Stomach (tissue), 9 donors: ENCODE measurements around the gene SKI. TPM values are rescaled to one million over a fixed set of nuclear protein-coding genes. Genes with fewer than 3 reads are reported as not detected.

Experiments used
- DNase-seq, 2 donors: peaks; one replicate each; pipeline versions ENCODE4 v3.0.0 to v3.0.0-alpha.2; 2013 to 2019
- H3K27ac ChIP-seq, 5 donors: fragments of 200-600 bp in 4 of 5; sonication (generic) in 4 of 5; one replicate each; pipeline ENCODE4 v1.5.1; 2013 to 2019; ENCODE audit warnings: mild to moderate bottlenecking in 1 of 5, moderate library complexity in 1 of 5
- H3K27me3 ChIP-seq, 3 donors: fragments of 200-600 bp; sonication (generic); one replicate each; pipeline ENCODE4 v1.5.1; 2017 to 2019; ENCODE audit warnings: mixed run types in 1 of 3
- H3K36me3 ChIP-seq, 4 donors: fragments of 200-600 bp; sonication (generic); 1 replicate in 3 of 4; 2 replicates in 1 of 4; pipeline ENCODE4 v1.5.1; 2016 to 2019
- H3K4me1 ChIP-seq, 4 donors: fragments of 200-600 bp; sonication (generic); one replicate each; pipeline ENCODE4 v1.5.1; 2016 to 2019
- H3K4me3 ChIP-seq, 4 donors: fragments of 200-600 bp; sonication (generic) in 3 of 4; one replicate each; pipeline ENCODE4 v1.5.1; 2016 to 2019; ENCODE audit warnings: mild to moderate bottlenecking in 1 of 4
- H3K9me3 ChIP-seq, 4 donors: fragments of 200-600 bp; sonication (generic); one replicate each; pipeline ENCODE4 v1.5.1; 2016 to 2019
- EP300 ChIP-seq: sonication (generic); formaldehyde crosslinking; IDR thresholded peaks from one replicate; pipeline ENCODE4 v1.6.1; 2017; ENCODE audit warnings: antibody characterized with exemption
- POLR2A ChIP-seq, 4 donors: fragments of 450-650 bp; IDR thresholded peaks; one replicate each; pipeline ENCODE4 v1.6.1; 2016; ENCODE audit warnings: antibody characterized with exemption in 4 of 4, control low read depth in 2 of 4, mild to moderate bottlenecking in 1 of 4, moderate library complexity in 1 of 4
- POLR2AphosphoS5 ChIP-seq, 3 donors: sonication (generic); formaldehyde crosslinking; IDR thresholded peaks; one replicate each; pipeline ENCODE4 v1.6.1; 2016; ENCODE audit warnings: antibody characterized with exemption in 3 of 3
- WGBS, 5 donors: extraction: QIAGEN DNeasy Blood & Tissue Kit in 3 of 5; methylation state at CpG; one replicate each; pipeline versions ENCODE4 v1.1.5 to v1.1.7; 2013 to 2018; 5-methylcytosine and 5-hydroxymethylcytosine counted together
- intact Hi-C: fragments of 100-400 bp; cut with DNase I; formaldehyde crosslinking; loops from one replicate; pipeline ENCODE4 v1.15.1; 2023; ENCODE audit warnings: low total_unique reads
- polyA plus RNA-seq, 3 donors: library from polyadenylated mRNA; stranded (reverse); fragments of 200-250 nt; gene quantifications; one replicate each; pipeline ENCODE4 v1.2.3, GENCODE V29; 2013
- total RNA-seq, 5 donors: library from RNA; depleted of rRNA; stranded (reverse); fragments of >200 nt; gene quantifications; one replicate each; pipeline versions ENCODE4 v1.1.0 to v1.2.3, GENCODE V29; 2014 to 2016
- TF ChIP-seq, protein P1 (sequence below), 7 experiments: fragments of 450-650 bp in 4 of 7; fragments of 200-600 bp in 3 of 7; sonication (generic) in 3 of 7; IDR thresholded peaks; one replicate each; pipeline ENCODE4 v1.5.1; 2016 to 2019; ENCODE audit warnings: antibody characterized with exemption in 7 of 7, control low read depth in 2 of 7, mild to moderate bottlenecking in 1 of 7
- donor health status: healthy with polysubstance abuse.
- donor health status: Bipolar disorder and iron deficiency.
- donor health status: healthy.

SKI gene
- total and polyA plus RNA-seq, 8 donors: 7.4 to 84.0 (median 21.0) TPM

- no peak for DNase-seq
- H3K27me3 ChIP-seq: no peaks in the 10 kb centered on the region
- 28 to 66% (median 49%) methylated on average over 3 to 7 of the region's 7 CpGs for WGBS, 5 donors
- peak overlapping the region; percentile 14 to 35 (median 28) for H3K4me3 ChIP-seq
- H3K27ac ChIP-seq: peak overlapping the region; percentile 25 to 91 (median 85)
- intact Hi-C loops: no loop called here
- H3K36me3 ChIP-seq: no peaks in the 10 kb centered on the region
- no peaks in the 10 kb centered on the region for H3K9me3 ChIP-seq
- peaks cover 66 to 95% (median 85%) of the 10 kb centered on the region in 4 donors for H3K4me1 ChIP-seq
- TF ChIP-seq POLR2AphosphoS5 (IDR thresholded peaks at IDR 0.05): no peak
- TF ChIP-seq POLR2A (IDR thresholded peaks at IDR 0.05): no peak
- no peak for TF ChIP-seq EP300
- TF ChIP-seq, protein P1, sequence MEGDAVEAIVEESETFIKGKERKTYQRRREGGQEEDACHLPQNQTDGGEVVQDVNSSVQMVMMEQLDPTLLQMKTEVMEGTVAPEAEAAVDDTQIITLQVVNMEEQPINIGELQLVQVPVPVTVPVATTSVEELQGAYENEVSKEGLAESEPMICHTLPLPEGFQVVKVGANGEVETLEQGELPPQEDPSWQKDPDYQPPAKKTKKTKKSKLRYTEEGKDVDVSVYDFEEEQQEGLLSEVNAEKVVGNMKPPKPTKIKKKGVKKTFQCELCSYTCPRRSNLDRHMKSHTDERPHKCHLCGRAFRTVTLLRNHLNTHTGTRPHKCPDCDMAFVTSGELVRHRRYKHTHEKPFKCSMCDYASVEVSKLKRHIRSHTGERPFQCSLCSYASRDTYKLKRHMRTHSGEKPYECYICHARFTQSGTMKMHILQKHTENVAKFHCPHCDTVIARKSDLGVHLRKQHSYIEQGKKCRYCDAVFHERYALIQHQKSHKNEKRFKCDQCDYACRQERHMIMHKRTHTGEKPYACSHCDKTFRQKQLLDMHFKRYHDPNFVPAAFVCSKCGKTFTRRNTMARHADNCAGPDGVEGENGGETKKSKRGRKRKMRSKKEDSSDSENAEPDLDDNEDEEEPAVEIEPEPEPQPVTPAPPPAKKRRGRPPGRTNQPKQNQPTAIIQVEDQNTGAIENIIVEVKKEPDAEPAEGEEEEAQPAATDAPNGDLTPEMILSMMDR (IDR thresholded peaks at IDR 0.05): no peak
Measured at GRCh38 chr1:2290171-2290578, 62.1 kb downstream of the SKI start.

GRCh38 chr1:2290595-2291510 lies 62.7 kb downstream of the SKI start:
- intact Hi-C loops: no loop called here
- peak; percentile 74 to 82 for DNase-seq
- TF ChIP-seq POLR2A (IDR thresholded peaks at IDR 0.05) (no peak), EP300 (no peak), POLR2AphosphoS5 (IDR thresholded peaks at IDR 0.05) (peak in 2 of 3 donors; percentile 60 to 87)
- TF ChIP-seq, protein P1 (IDR thresholded peaks at IDR 0.05): no peak
- Histone ChIP-seq H3K27ac (peak overlapping the region; percentile 57 to 91 (median 85)), H3K4me1 (peaks cover 66 to 95% (median 85%) of the 10 kb centered on the region in 4 donors), H3K27me3 (no peaks in the 10 kb centered on the region), H3K4me3 (peak overlapping the region; percentile 14 to 35 (median 28)), H3K9me3 (no peaks in the 10 kb centered on the region), H3K36me3 (no peaks in the 10 kb centered on the region)
- WGBS, 5 donors: 25 to 59% (median 49%) methylated on average over 38 to 41 of the region's 41 CpGs

- H3K4me3 ChIP-seq: peak overlapping the region in 1 of 4 donors; percentile 35
- whole genome bisulfite sequencing, 5 donors: 54 to 75% (median 64%) methylated on average over 5 of the region's 5 CpGs
Measured at GRCh38 chr1:2291577-2291976, 63.5 kb downstream of the SKI start.

More at GRCh38 chr1:2291577-2291976, 63.5 kb downstream of the SKI start:
- TF ChIP-seq POLR2AphosphoS5 (IDR thresholded peaks at IDR 0.05) (no peak), POLR2A (IDR thresholded peaks at IDR 0.05) (no peak), EP300 (no peak)
- TF ChIP-seq, protein P1 (IDR thresholded peaks at IDR 0.05): no peak
- peak overlapping the region in 4 of 5 donors; percentile 82 to 91 (median 86) for H3K27ac ChIP-seq
- H3K4me1 ChIP-seq: peaks cover 58 to 93% (median 83%) of the 10 kb centered on the region in 4 donors
- intact Hi-C loops: no loop called here
- no peaks in the 10 kb centered on the region for H3K36me3 ChIP-seq
- H3K9me3 ChIP-seq: no peaks in the 10 kb centered on the region
- H3K27me3 ChIP-seq: no peaks in the 10 kb centered on the region
- DNase-seq: no peak
